ENCODE results near the gene MYCT1.

DNA sequence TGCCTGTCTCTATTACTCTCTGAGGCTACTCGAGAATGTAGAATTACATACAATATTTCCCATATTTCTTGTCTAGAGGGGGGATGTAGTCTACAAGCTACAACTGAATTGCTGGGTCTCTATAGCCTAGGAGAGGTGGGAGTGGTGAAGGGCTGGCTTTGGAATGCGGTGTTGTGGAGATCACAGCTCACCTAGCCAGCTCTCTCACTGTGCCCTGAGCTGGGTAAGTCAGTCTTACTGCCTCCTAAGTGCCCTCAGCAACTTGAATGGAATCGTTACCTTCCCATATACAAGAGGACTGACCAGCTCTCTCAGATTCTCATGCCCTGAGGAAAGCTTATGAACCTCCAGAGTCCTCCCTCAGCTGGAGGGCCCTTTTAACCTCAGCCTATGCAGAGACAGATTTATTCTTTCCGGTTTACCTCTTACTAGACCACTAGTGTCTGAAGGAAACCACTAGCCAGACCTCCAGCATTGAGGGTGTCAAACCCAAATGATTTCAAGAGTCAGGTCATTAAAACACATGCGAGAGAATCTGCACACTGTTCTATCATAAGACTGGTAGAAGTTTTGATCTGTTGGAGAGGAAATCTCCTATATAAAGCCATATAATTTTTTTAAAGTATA lies 73.5 kb downstream of the MYCT1 start:
- TF ChIP-seq, protein P1, sequence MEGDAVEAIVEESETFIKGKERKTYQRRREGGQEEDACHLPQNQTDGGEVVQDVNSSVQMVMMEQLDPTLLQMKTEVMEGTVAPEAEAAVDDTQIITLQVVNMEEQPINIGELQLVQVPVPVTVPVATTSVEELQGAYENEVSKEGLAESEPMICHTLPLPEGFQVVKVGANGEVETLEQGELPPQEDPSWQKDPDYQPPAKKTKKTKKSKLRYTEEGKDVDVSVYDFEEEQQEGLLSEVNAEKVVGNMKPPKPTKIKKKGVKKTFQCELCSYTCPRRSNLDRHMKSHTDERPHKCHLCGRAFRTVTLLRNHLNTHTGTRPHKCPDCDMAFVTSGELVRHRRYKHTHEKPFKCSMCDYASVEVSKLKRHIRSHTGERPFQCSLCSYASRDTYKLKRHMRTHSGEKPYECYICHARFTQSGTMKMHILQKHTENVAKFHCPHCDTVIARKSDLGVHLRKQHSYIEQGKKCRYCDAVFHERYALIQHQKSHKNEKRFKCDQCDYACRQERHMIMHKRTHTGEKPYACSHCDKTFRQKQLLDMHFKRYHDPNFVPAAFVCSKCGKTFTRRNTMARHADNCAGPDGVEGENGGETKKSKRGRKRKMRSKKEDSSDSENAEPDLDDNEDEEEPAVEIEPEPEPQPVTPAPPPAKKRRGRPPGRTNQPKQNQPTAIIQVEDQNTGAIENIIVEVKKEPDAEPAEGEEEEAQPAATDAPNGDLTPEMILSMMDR (tag by site-specific recombination; IDR thresholded peaks at IDR 0.05), result no peak
- TF ChIP-seq ZNF133 (tag by site-specific recombination; IDR thresholded peaks at IDR 0.05) (no peak), ZNF629 (tag by site-specific recombination; IDR thresholded peaks at IDR 0.05) (no peak)

Data from HEK293 (cell line).